AG04450 (cell line): ENCODE results near the gene CPNE4. TPM values are rescaled to one million over a fixed set of nuclear protein-coding genes. Genes with fewer than 3 reads are reported as not detected.

ENCODE experiments used
- CTCF ChIA-PET: fragments of 300-600, 350-600 bp; formaldehyde crosslinking; extraction: SDS; loops from one replicate; lab custom pipeline; 2022; ENCODE audit warnings: antibody characterized with exemption, inconsistent platforms; lab: Charles Lee
- POLR2A ChIA-PET: fragments of 350-600 bp; formaldehyde crosslinking; extraction: SDS; loops from one replicate; lab custom pipeline; 2021; ENCODE audit warnings: antibody characterized with exemption, inconsistent platforms; lab: Yijun Ruan, JAX
- DNase-seq: peaks from one replicate; pipeline ENCODE4 v3.0.0-alpha.2; 2011; ENCODE audit warnings: low read depth, low spot score
- H3K27ac ChIP-seq: one replicate; pipeline ENCODE4 v1.5.1; 2012; ENCODE audit warnings: low read depth, low read length, control low read depth
- H3K27me3 ChIP-seq: one replicate; pipeline ENCODE4 v1.6.0; 2012; ENCODE audit warnings: low read length; ENCODE audit not compliant: control insufficient read depth, insufficient read depth
- H3K4me3 ChIP-seq: 2 replicates; pipeline ENCODE4 v1.5.1; 2011; ENCODE audit warnings: mild to moderate bottlenecking, low read depth, low read length, control low read depth
- H3K9me3 ChIP-seq: 2 replicates; pipeline ENCODE4 v1.5.1; 2012; ENCODE audit warnings: low read length; ENCODE audit not compliant: control insufficient read depth, insufficient read depth
- CTCF ChIP-seq: IDR thresholded peaks from 2 replicates; pipeline ENCODE4 v1.5.1; 2011; ENCODE audit warnings: low read depth, low read length, control low read depth, inconsistent platforms
- polyA plus RNA-seq: library from polyadenylated mRNA; depleted of rRNA; stranded (reverse); fragments of >200 nt; gene quantifications from 2 replicates; pipeline ENCODE4 v1.2.3, GENCODE V29; 2011

CPNE4 gene
- polyA plus RNA-seq, 1 experiment = not detected

GRCh38 chr3:131716007-131716406, 318.8 kb downstream of the CPNE4 start:
- ChIA-PET POLR2A (no interaction called here), CTCF (no interaction called here)
- Histone ChIP-seq H3K4me3 (no peak overlapping the region), H3K27ac (no peak overlapping the region), H3K9me3 (no peaks in the 10 kb centered on the region), H3K27me3 (no peaks in the 10 kb centered on the region)
- no peak for TF ChIP-seq CTCF
- no peak for DNase-seq

GRCh38 chr3:131714585-131715220, 320.1 kb downstream of the CPNE4 start:
- no peaks in the 10 kb centered on the region for H3K9me3 ChIP-seq
- H3K27ac ChIP-seq = no peak overlapping the region
- no peak for TF ChIP-seq CTCF
- DNase-seq = no peak
- ChIA-PET CTCF (no interaction called here), POLR2A (no interaction called here)
- H3K4me3 ChIP-seq = no peak overlapping the region
- H3K27me3 ChIP-seq = no peaks in the 10 kb centered on the region

GRCh38 chr3:131713416-131714123, 321.2 kb downstream of the CPNE4 start:
- POLR2A ChIA-PET = no interaction called here
- H3K9me3 ChIP-seq = no peaks in the 10 kb centered on the region
- no peak overlapping the region for H3K27ac ChIP-seq
- TF ChIP-seq CTCF = no peak
- CTCF ChIA-PET = interaction anchor here (0.6 kb wide), 1 partner anchor 182 kb away, joined by 3 read pairs; no protein-coding TSS in a partner anchor
- H3K4me3 ChIP-seq = no peak overlapping the region
- H3K27me3 ChIP-seq = no peaks in the 10 kb centered on the region
- no peak for DNase-seq

- no peaks in the 10 kb centered on the region for H3K27me3 ChIP-seq
- ChIA-PET POLR2A (no interaction called here), CTCF (interaction anchor here (0.6 kb wide), 1 partner anchor 130 kb away, joined by 4 read pairs; no protein-coding TSS in a partner anchor)
- no peak for TF ChIP-seq CTCF
- no peak overlapping the region for H3K4me3 ChIP-seq
- H3K9me3 ChIP-seq = no peaks in the 10 kb centered on the region
- DNase-seq = no peak
- no peak overlapping the region for H3K27ac ChIP-seq
Observed at GRCh38 chr3:131712662-131713061, 322.2 kb downstream of the CPNE4 start.

GRCh38 chr3:131711114-131711768, 323.6 kb downstream of the CPNE4 start:
- POLR2A ChIA-PET = no interaction called here
- CTCF ChIA-PET = no interaction called here

More at GRCh38 chr3:131711114-131711768, 323.6 kb downstream of the CPNE4 start:
- no peak for TF ChIP-seq CTCF
- Histone ChIP-seq H3K27me3 (no peaks in the 10 kb centered on the region), H3K4me3 (no peak overlapping the region), H3K27ac (no peak overlapping the region), H3K9me3 (no peaks in the 10 kb centered on the region)
- no peak for DNase-seq
